SH-SY5Y (cell line): Measurements from ENCODE around the gene OR9I1.

Experiments
- GATA2 ChIP-seq: IDR thresholded peaks from 2 replicates; pipeline ENCODE4 v1.6.1; 2011; ENCODE audit warnings: mild to moderate bottlenecking, low read depth, low read length
- GATA3 ChIP-seq: IDR thresholded peaks from 2 replicates; pipeline ENCODE4 v1.6.1; 2011; ENCODE audit warnings: low read depth, mild to moderate bottlenecking, low read length, moderate library complexity

Gene OR9I1

GRCh38 chr11:58068655-58069054, 56.7 kb downstream of the OR9I1 start:
- no peak for TF ChIP-seq GATA3
- no peak for TF ChIP-seq GATA2

DNA sequence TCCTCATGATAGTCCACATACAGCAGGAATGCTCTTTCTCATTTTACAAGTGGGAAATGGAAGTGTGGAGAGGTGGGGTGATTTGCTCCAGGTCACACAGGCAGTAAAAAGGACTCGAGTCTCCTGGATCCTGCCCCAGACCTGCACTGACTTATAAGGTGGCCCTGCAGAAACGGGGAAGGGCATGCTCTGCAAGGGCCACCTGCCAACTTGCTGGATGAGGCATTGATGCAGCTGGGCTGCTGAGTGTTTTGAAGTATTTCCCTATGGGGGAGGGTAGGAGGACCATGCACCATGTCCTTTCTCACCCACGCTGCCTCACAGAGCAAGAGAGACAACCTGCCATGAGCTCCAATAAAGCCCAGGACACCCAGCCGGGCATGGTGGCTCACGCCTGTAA, 57.6 kb downstream of the OR9I1 start:
- TF ChIP-seq GATA3: no peak
- no peak for TF ChIP-seq GATA2
